IMR-90 (cell line): ENCODE data around the gene TMEM205. TPM values are rescaled to one million over a fixed set of nuclear protein-coding genes. Genes with fewer than 3 reads are reported as not detected.

Source experiments
- ATAC-seq: fragments of 200-7000 bp; cut with Tn5 transposase; 2 replicates; pipeline ENCODE4 v1.9.1; 2020; ENCODE audit warnings: low read depth, mild to moderate bottlenecking, moderate library complexity
- BruUV-seq: library from RNA; stranded (reverse); fragments of 400-500 nt; replicated peaks from 2 replicates; lab custom pipeline; 2021; lab: Mats Ljungman, UMichigan
- CTCF ChIA-PET: fragments of 300-600 bp; formaldehyde crosslinking; extraction: SDS; loops from one replicate; lab custom pipeline; 2021; ENCODE audit warnings: antibody characterized with exemption; lab: Yijun Ruan, JAX
- POLR2A ChIA-PET: fragments of 300-600 bp; sonication (Branson Sonifier 250); formaldehyde crosslinking; loops from one replicate; lab custom pipeline; 2022; ENCODE audit warnings: antibody characterized with exemption; ENCODE audit not compliant: unreplicated experiment; lab: Charles Lee
- DNase-seq: peaks from one replicate; pipeline ENCODE4 v3.0.0; 2013
- H2AFZ ChIP-seq: replicated peaks from 2 replicates; pipeline ENCODE3; 2013; ENCODE audit warnings: low read length, mild to moderate bottlenecking; ENCODE audit not compliant: poor library complexity
- H2AK5ac ChIP-seq: 2 replicates; pipeline ENCODE4 v1.6.1; 2013; ENCODE audit warnings: low read depth, low read length, inconsistent platforms
- H2AK9ac ChIP-seq: replicated peaks from 2 replicates; pipeline ENCODE3; 2013; ENCODE audit warnings: mild to moderate bottlenecking, low read depth, low read length, moderate library complexity; ENCODE audit not compliant: poor library complexity
- H2BK120ac ChIP-seq: 2 replicates; pipeline ENCODE4 v1.6.1; 2013; ENCODE audit warnings: low read depth, low read length, inconsistent platforms
- H2BK15ac ChIP-seq: 3 replicates; pipeline ENCODE4 v1.6.1; 2013; ENCODE audit warnings: low read depth, low read length, inconsistent platforms
- H2BK20ac ChIP-seq: 2 replicates; pipeline ENCODE4 v1.6.1; 2013; ENCODE audit warnings: low read depth, mild to moderate bottlenecking, inconsistent platforms, low read length, moderate library complexity
- H2BK5ac ChIP-seq: 2 replicates; pipeline ENCODE4 v1.6.1; 2013; ENCODE audit warnings: mild to moderate bottlenecking, low read depth, low read length, inconsistent platforms; ENCODE audit not compliant: poor library complexity, severe bottlenecking
- H3K14ac ChIP-seq: replicated peaks from 2 replicates; pipeline ENCODE4 v1.6.1; 2013; ENCODE audit warnings: low read depth, low read length, inconsistent platforms
- H3K18ac ChIP-seq: 2 replicates; pipeline ENCODE4 v1.6.1; 2013; ENCODE audit warnings: low read depth, low read length, control low read depth
- H3K23ac ChIP-seq: 2 replicates; pipeline ENCODE4 v1.6.1; 2013; ENCODE audit warnings: low read depth, low read length, inconsistent platforms
- H3K27ac ChIP-seq: 2 replicates; pipeline ENCODE4 v1.5.1; 2013; ENCODE audit warnings: mild to moderate bottlenecking, control low read depth, low read length; ENCODE audit not compliant: insufficient read depth
- H3K27me3 ChIP-seq: 2 replicates; pipeline ENCODE4 v1.6.1; 2013; ENCODE audit warnings: low read length; ENCODE audit not compliant: control insufficient read depth, insufficient read depth
- H3K36me3 ChIP-seq: 2 replicates; pipeline ENCODE4 v1.6.1; 2013; ENCODE audit warnings: low read length, mixed read lengths; ENCODE audit not compliant: control insufficient read depth, insufficient read depth
- H3K4ac ChIP-seq: 2 replicates; pipeline ENCODE4 v1.6.1; 2013; ENCODE audit warnings: low read depth, low read length, inconsistent platforms
- H3K4me1 ChIP-seq: 2 replicates; pipeline ENCODE4 v1.6.1; 2013; ENCODE audit warnings: low read length, mixed read lengths; ENCODE audit not compliant: control insufficient read depth, insufficient read depth
- H3K4me2 ChIP-seq: 2 replicates; pipeline ENCODE4 v1.6.1; 2013; ENCODE audit warnings: low read depth, mild to moderate bottlenecking, control low read depth, low read length, moderate library complexity
- H3K4me3 ChIP-seq: 2 replicates; pipeline ENCODE4 v1.5.1; 2013; ENCODE audit warnings: low read depth, mild to moderate bottlenecking, control low read depth, low read length, moderate library complexity; ENCODE audit not compliant: insufficient read depth
- H3K56ac ChIP-seq: 2 replicates; pipeline ENCODE4 v1.6.1; 2013; ENCODE audit warnings: low read length, inconsistent platforms; ENCODE audit not compliant: insufficient read depth; ENCODE audit errors: extremely low read depth
- H3K79me1 ChIP-seq, 2 experiments: 2 replicates each; pipeline ENCODE4 v1.6.1; 2013; ENCODE audit warnings: low read length in 2 of 2, inconsistent platforms in 1 of 2, low read depth in 1 of 2
- H3K9ac ChIP-seq: 2 replicates; pipeline ENCODE4 v1.6.1; 2013; ENCODE audit warnings: low read depth, low read length, control low read depth
- H3K9me1 ChIP-seq: 2 replicates; pipeline ENCODE4 v1.6.1; 2013; ENCODE audit warnings: low read length, inconsistent platforms; ENCODE audit not compliant: insufficient read depth
- H3K9me3 ChIP-seq: 2 replicates; pipeline ENCODE4 v1.6.1; 2013; ENCODE audit warnings: low read length; ENCODE audit not compliant: control insufficient read depth, insufficient read depth
- H4K20me1 ChIP-seq: 2 replicates; pipeline ENCODE4 v1.6.1; 2013; ENCODE audit warnings: low read length, inconsistent platforms; ENCODE audit not compliant: insufficient read depth
- H4K5ac ChIP-seq: 2 replicates; pipeline ENCODE4 v1.6.1; 2013; ENCODE audit warnings: mild to moderate bottlenecking, low read depth, low read length, control low read depth
- H4K8ac ChIP-seq, 2 experiments: 2 replicates each; pipeline ENCODE4 v1.6.1; 2013; ENCODE audit warnings: low read depth in 2 of 2, low read length in 2 of 2, control low read depth in 1 of 2, inconsistent platforms in 1 of 2
- H4K91ac ChIP-seq: 2 replicates; pipeline ENCODE4 v1.6.1; 2013; ENCODE audit warnings: low read depth, low read length, inconsistent platforms; ENCODE audit not compliant: insufficient read depth
- BHLHE40 ChIP-seq: fragments of 150-350 bp; IDR thresholded peaks from 2 replicates; pipeline ENCODE4 v1.6.1; 2016; ENCODE audit warnings: mild to moderate bottlenecking, low read depth, low read length
- CEBPB ChIP-seq: IDR thresholded peaks from 2 replicates; pipeline ENCODE4 v1.6.1; 2012; ENCODE audit warnings: low read depth, low read length, improper control_type of control experiment
- CHD1 ChIP-seq: IDR thresholded peaks from 2 replicates; pipeline ENCODE4 v1.6.1; 2012; ENCODE audit warnings: low read depth, low read length, improper control_type of control experiment
- CTCF ChIP-seq: conservative IDR thresholded peaks from 2 replicates; pipeline ENCODE4 v1.5.1; 2012; ENCODE audit warnings: mild to moderate bottlenecking, low read depth, low read length, improper control_type of control experiment
- FOS ChIP-seq: fragments of 150-350 bp; IDR thresholded peaks from 2 replicates; pipeline ENCODE4 v1.6.1; 2016; ENCODE audit warnings: low read depth, low read length
- MAFK ChIP-seq: IDR thresholded peaks from 2 replicates; pipeline ENCODE4 v1.6.1; 2012; ENCODE audit warnings: low read depth, low read length, improper control_type of control experiment
- MXI1 ChIP-seq: IDR thresholded peaks from 2 replicates; pipeline ENCODE4 v1.6.1; 2012; ENCODE audit warnings: low read depth, mild to moderate bottlenecking, low read length, moderate library complexity, borderline replicate concordance
- POLR2A ChIP-seq: IDR thresholded peaks from 2 replicates; pipeline ENCODE4 v1.6.1; 2012; ENCODE audit warnings: mild to moderate bottlenecking, low read depth, low read length
- RAD21 ChIP-seq: IDR thresholded peaks from 2 replicates; pipeline ENCODE4 v1.6.1; 2012; ENCODE audit warnings: low read length, improper control_type of control experiment
- RCOR1 ChIP-seq: IDR thresholded peaks from 2 replicates; pipeline ENCODE4 v1.6.1; 2012; ENCODE audit warnings: mild to moderate bottlenecking, low read length, improper control_type of control experiment; ENCODE audit not compliant: insufficient replicate concordance
- RFX5 ChIP-seq: IDR thresholded peaks from 2 replicates; pipeline ENCODE4 v1.8.0; 2012; ENCODE audit warnings: low read depth, mild to moderate bottlenecking, low read length, moderate library complexity
- USF2 ChIP-seq: fragments of 150-350 bp; IDR thresholded peaks from 2 replicates; pipeline ENCODE4 v1.6.1; 2017; ENCODE audit warnings: mild to moderate bottlenecking, antibody characterized with exemption, low read length, low read depth
- WGBS, 2 experiments: methylation state at CpG; one replicate each; pipeline versions ENCODE4 v1.1.5 to v1.1.7; 2013; ENCODE audit warnings: missing lambda C conversion rate in 2 of 2; ENCODE audit not compliant: insufficient read length in 1 of 2; ENCODE audit errors: extremely low coverage in 2 of 2; 5-methylcytosine and 5-hydroxymethylcytosine counted together
- dilution Hi-C: fragments of 300-500 bp; cut with HindIII; formaldehyde crosslinking; loops from one replicate; pipeline ENCODE4 v1.14.3; 2018; ENCODE audit warnings: low sequenced_read_pairs; ENCODE audit not compliant: unreplicated experiment
- in situ Hi-C: fragments of 300-500 bp; cut with MboI; formaldehyde crosslinking; loops from 3 replicates; pipeline ENCODE4 v1.14.3; 2019; ENCODE audit warnings: low sequenced_read_pairs, inconsistent platforms, mixed read lengths
- intact Hi-C: fragments of 100-400 bp; cut with micrococcal nuclease; formaldehyde crosslinking; loops from 2 replicates; pipeline ENCODE4 v1.10.0; 2022
- polyA plus RNA-seq, 3 experiments: library from polyadenylated mRNA; depleted of rRNA; stranded (reverse); fragments of >200 nt; gene quantifications; 2 replicates each; pipeline ENCODE4 v1.2.3, GENCODE V29; 2012; ENCODE audit warnings: low replicate concordance in 1 of 3
- total RNA-seq: library from RNA; depleted of rRNA; stranded (reverse); fragments of >200 nt; gene quantifications from 2 replicates; pipeline ENCODE4 v1.2.3, GENCODE V29; 2012

Gene TMEM205
- total and polyA plus RNA-seq, 2 of the 4 experiments (the other 2 are of a cell fraction) = 110 to 136 TPM

GRCh38 chr19:11293433-11294389 lies 52.4 kb downstream of the TMEM205 start:
- H3K79me1 ChIP-seq = no peaks in the 10 kb centered on the region
- peak overlapping the region; percentile 59 for H3K18ac ChIP-seq
- peak overlapping the region; percentile 96 for H2AK9ac ChIP-seq
- in situ Hi-C loops (loop anchor here (10.0 kb wide), 1 partner anchor 181 kb away; no protein-coding TSS in a partner anchor), intact Hi-C loops (loop anchor here (1.0 to 5.0 kb wide), 6 partner anchors 45 to 294 kb away; partner anchors contain the start of genes ODAD3, PRKCSH, RAB3D and SWSAP1), dilution Hi-C loops (no loop called here)
- ChIA-PET POLR2A (interaction anchor here (0.7 to 1.1 kb wide), 2 partner anchors 88 to 189 kb away, joined by 4 to 14 read pairs; no protein-coding TSS in a partner anchor), CTCF (interaction anchor here (0.6 to 1.2 kb wide), 20 partner anchors 10 to 250 kb away, joined by 3 to 8 read pairs (median 4); partner anchors contain the start of genes ODAD3, PRKCSH and SWSAP1)
- H3K9ac ChIP-seq = peak overlapping the region; percentile 74
- 0% methylated on average over 5 of the region's 41 CpGs; no CpG with 5 or more reads in 1 of the 2 experiments for WGBS, 2 experiments
- H2AFZ ChIP-seq = peak overlapping the region; percentile 92
- DNase-seq (peak; percentile 87), ATAC-seq (peak; percentile 100)
- H2BK120ac ChIP-seq = peak overlapping the region; percentile 90
- 0 out of 2 replicates have a peak, but pooled peaks cover 3% of the 10 kb centered on the region for H3K9me1 ChIP-seq
- peak overlapping the region; percentile 46; the same call in 1 of the 2 replicates for H2BK20ac ChIP-seq
- H4K8ac ChIP-seq = peak overlapping the region; percentile 90 to 96
- peak overlapping the region; percentile 16; the same call in 1 of the 2 replicates for H3K4me3 ChIP-seq
- peak overlapping the region; percentile 80 for H3K4me2 ChIP-seq
- peak overlapping the region; percentile 34 for H3K27ac ChIP-seq
- H3K9me3 ChIP-seq = no peaks in the 10 kb centered on the region
- no peaks in the 10 kb centered on the region for H4K20me1 ChIP-seq
- H3K14ac ChIP-seq = peak overlapping the region; percentile 95
- H2BK15ac ChIP-seq = peak overlapping the region; percentile 95; the same call in 1 of the 3 replicates
- peak overlapping the region; percentile 96 for H4K91ac ChIP-seq
- no TSS peak for BruUV-seq
- no peak overlapping the region for H3K56ac ChIP-seq
- H3K36me3 ChIP-seq = no peaks in the 10 kb centered on the region
- H3K4ac ChIP-seq = peak overlapping the region; percentile 99
- H3K27me3 ChIP-seq = peaks cover 4% of the 10 kb centered on the region; the same call in 1 of the 2 replicates
- peak overlapping the region; percentile 69 for H4K5ac ChIP-seq
- 0 out of 2 replicates have a peak, but pooled peaks cover 1% of the 10 kb centered on the region for H3K4me1 ChIP-seq
- peak overlapping the region; percentile 86; the same call in 1 of the 2 replicates for H3K23ac ChIP-seq
- peak overlapping the region; percentile 61 for H2AK5ac ChIP-seq
- H2BK5ac ChIP-seq = no peak overlapping the region
- peak; percentile 79 for TF ChIP-seq CEBPB
- no peak for TF ChIP-seq RCOR1
- TF ChIP-seq MAFK = no peak
- TF ChIP-seq RFX5 = no peak
- TF ChIP-seq CHD1 = no peak
- no peak for TF ChIP-seq FOS
- peak; percentile 56 for TF ChIP-seq BHLHE40
- no peak for TF ChIP-seq POLR2A
- peak; percentile 92 for TF ChIP-seq RAD21
- no peak for TF ChIP-seq USF2
- no peak for TF ChIP-seq MXI1
- TF ChIP-seq CTCF = peak; percentile 97
